Ramos (cell line): Measurements from ENCODE around the gene SNTG2.
"Not testable (repeated sequence)": the region's sequence is repeated elsewhere in the genome, so short reads cannot be mapped to it uniquely, and the experiment has no call there.

ENCODE experiments used
- in situ Hi-C: fragments of 300-500 bp; cut with MboI; formaldehyde crosslinking; loops from one replicate; pipeline ENCODE4 v1.14.3; 2022; ENCODE audit warnings: low sequenced_read_pairs; ENCODE audit not compliant: unreplicated experiment

The SNTG2 gene

GRCh38 chr2:1081451-1082225, 131.0 kb downstream of the SNTG2 start:
- in situ Hi-C loops = no loop called here

- in situ Hi-C loops = no loop called here
These were observed 132.0 kb downstream of the SNTG2 start for GRCh38 chr2:1082456-1083205.

GRCh38 chr2:1088192-1088860, 137.7 kb downstream of the SNTG2 start:
- in situ Hi-C loops = no loop called here

- in situ Hi-C loops = no loop called here
These were observed 138.3 kb downstream of the SNTG2 start for GRCh38 chr2:1088940-1089339.

- in situ Hi-C loops = no loop called here
These were observed 141.4 kb downstream of the SNTG2 start for GRCh38 chr2:1091895-1092585.

GRCh38 chr2:1093668-1094067, 143.0 kb downstream of the SNTG2 start:
- in situ Hi-C loops = not testable (repeated sequence)

GRCh38 chr2:1097101-1097500, 146.5 kb downstream of the SNTG2 start:
- in situ Hi-C loops = no loop called here

GRCh38 chr2:1099418-1099817, 148.8 kb downstream of the SNTG2 start:
- in situ Hi-C loops = no loop called here

- in situ Hi-C loops = no loop called here
These were observed 150.5 kb downstream of the SNTG2 start for GRCh38 chr2:1101011-1101782.

GRCh38 chr2:1101982-1102590, 151.4 kb downstream of the SNTG2 start:
- in situ Hi-C loops = no loop called here

- in situ Hi-C loops = no loop called here
These were observed 153.7 kb downstream of the SNTG2 start for GRCh38 chr2:1104364-1104763.

- in situ Hi-C loops = not testable (repeated sequence)
These were observed 155.7 kb downstream of the SNTG2 start for GRCh38 chr2:1106344-1106743.

GRCh38 chr2:1115843-1116539, 165.3 kb downstream of the SNTG2 start:
- in situ Hi-C loops = no loop called here

GRCh38 chr2:1117569-1117968, 166.9 kb downstream of the SNTG2 start:
- in situ Hi-C loops = no loop called here

GRCh38 chr2:1125217-1125616, 174.6 kb downstream of the SNTG2 start:
- in situ Hi-C loops = no loop called here

- in situ Hi-C loops = no loop called here
These were observed 175.2 kb downstream of the SNTG2 start for GRCh38 chr2:1125633-1126370.

GRCh38 chr2:1129982-1130381, 179.3 kb downstream of the SNTG2 start:
- in situ Hi-C loops = no loop called here

GRCh38 chr2:1130922-1131321, 180.3 kb downstream of the SNTG2 start:
- in situ Hi-C loops = no loop called here
